Gastrocnemius medialis (tissue), 4 donors: ENCODE measurements around the gene DDRGK1.

Source experiments
- POLR2A ChIP-seq, 2 donors: fragments of 450-650 bp; IDR thresholded peaks; one replicate each; pipeline ENCODE4 v1.6.1; 2017; ENCODE audit warnings: antibody characterized with exemption in 2 of 2, mild to moderate bottlenecking in 2 of 2, moderate library complexity in 2 of 2
- TF ChIP-seq, protein P1 (sequence below), 5 experiments: fragments of 450-650 bp in 3 of 5; fragments of 200-600 bp in 2 of 5; sonication (generic) in 2 of 5; IDR thresholded peaks in 4 of 5; conservative IDR thresholded peaks in 1 of 5; 1 replicate in 4 of 5; 2 replicates in 1 of 5; pipeline ENCODE4 v1.5.1; 2016 to 2019; ENCODE audit warnings: antibody characterized with exemption in 5 of 5, mild to moderate bottlenecking in 3 of 5, moderate library complexity in 3 of 5

DNA sequence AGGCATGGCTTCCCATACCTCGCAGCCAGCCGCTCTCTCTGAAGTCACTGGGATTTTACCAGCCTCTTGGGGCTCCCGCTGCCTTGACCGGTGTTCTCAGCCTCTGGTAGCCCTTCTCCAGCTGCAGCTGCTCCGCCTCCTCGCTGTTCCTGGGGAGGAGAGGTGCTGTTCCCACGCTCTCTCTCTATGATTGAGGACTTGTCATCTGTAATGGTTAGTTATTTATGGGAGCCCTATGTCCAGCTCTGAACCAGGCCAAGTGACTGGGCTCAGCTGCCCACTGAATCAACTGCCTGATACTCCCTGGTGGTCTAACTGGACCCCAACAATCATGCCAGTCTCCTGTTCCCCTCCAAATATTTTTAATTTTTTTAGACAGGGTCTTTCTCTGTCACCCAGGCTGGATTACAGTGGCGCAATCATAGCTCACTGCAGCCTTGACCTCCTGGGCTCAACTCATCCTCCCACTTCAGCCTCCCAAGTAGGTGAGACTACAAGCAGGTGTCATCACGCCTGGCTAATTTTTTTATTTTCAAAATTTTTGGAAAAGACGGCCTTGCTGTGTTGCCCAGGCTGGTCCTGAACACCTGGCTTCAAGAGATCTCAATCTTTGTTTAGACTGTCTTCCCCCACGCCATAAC is 39.4 kb upstream of the DDRGK1 start:
- peak in 1 of 2 donors; percentile 13 for TF ChIP-seq POLR2A (IDR thresholded peaks at IDR 0.05)
- TF ChIP-seq, protein P1, sequence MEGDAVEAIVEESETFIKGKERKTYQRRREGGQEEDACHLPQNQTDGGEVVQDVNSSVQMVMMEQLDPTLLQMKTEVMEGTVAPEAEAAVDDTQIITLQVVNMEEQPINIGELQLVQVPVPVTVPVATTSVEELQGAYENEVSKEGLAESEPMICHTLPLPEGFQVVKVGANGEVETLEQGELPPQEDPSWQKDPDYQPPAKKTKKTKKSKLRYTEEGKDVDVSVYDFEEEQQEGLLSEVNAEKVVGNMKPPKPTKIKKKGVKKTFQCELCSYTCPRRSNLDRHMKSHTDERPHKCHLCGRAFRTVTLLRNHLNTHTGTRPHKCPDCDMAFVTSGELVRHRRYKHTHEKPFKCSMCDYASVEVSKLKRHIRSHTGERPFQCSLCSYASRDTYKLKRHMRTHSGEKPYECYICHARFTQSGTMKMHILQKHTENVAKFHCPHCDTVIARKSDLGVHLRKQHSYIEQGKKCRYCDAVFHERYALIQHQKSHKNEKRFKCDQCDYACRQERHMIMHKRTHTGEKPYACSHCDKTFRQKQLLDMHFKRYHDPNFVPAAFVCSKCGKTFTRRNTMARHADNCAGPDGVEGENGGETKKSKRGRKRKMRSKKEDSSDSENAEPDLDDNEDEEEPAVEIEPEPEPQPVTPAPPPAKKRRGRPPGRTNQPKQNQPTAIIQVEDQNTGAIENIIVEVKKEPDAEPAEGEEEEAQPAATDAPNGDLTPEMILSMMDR (IDR thresholded peaks at IDR 0.05 in 4 of 5, conservative IDR thresholded peaks at IDR 0.05 in 1 of 5): no peak
